K562 (cell line): Measurements from ENCODE around the gene C3.

Experiments used
- CBX8 ChIP-seq: fragments of 200-600 bp; sonication (generic); IDR thresholded peaks from 2 replicates; pipeline ENCODE4 v1.6.1; 2012; ENCODE audit warnings: borderline replicate concordance, mixed run types, low read depth, mild to moderate bottlenecking, moderate library complexity, mixed read lengths, low read length, control low read depth, inconsistent platforms; ENCODE audit not compliant: poor library complexity, severe bottlenecking; ENCODE audit errors: extremely low read depth
- CTCF ChIP-seq, 3 experiments: IDR thresholded peaks in 2 of 3; conservative IDR thresholded peaks in 1 of 3; 2 replicates each; pipeline ENCODE4 v1.5.1; 2011 to 2012; ENCODE audit warnings: low read length in 3 of 3, mild to moderate bottlenecking in 3 of 3, control low read depth in 2 of 3, improper control_type of control experiment in 1 of 3, inconsistent platforms in 1 of 3, low read depth in 1 of 3, mixed read lengths in 1 of 3, moderate library complexity in 1 of 3; ENCODE audit not compliant: insufficient read depth in 2 of 3
- ELF1 ChIP-seq: fragments of 200-800 bp; sonication (Bioruptor generic); IDR thresholded peaks from 2 replicates; pipeline ENCODE4 v1.6.1; 2016; ENCODE audit warnings: missing genetic modification characterization, missing compliant biosample characterization
- EP300 ChIP-seq: IDR thresholded peaks from 2 replicates; pipeline ENCODE4 v1.6.1; 2012; ENCODE audit warnings: low read length, improper control_type of control experiment
- IRF2 ChIP-seq: sonication (generic); formaldehyde crosslinking; IDR thresholded peaks from 2 replicates; pipeline ENCODE4 v1.8.1; 2022; ENCODE audit warnings: mild to moderate bottlenecking, missing genetic modification reagents
- MEF2D ChIP-seq: conservative IDR thresholded peaks from 2 replicates; pipeline ENCODE4 v1.6.1; 2016; ENCODE audit warnings: low read depth, missing genetic modification characterization, missing compliant biosample characterization
- RAD21 ChIP-seq, 2 experiments: fragments of 250-450 bp in 1 of 2; fragments of 450-650 bp in 1 of 2; sonication (Bioruptor Pico) in 1 of 2; formaldehyde crosslinking in 1 of 2; IDR thresholded peaks in 1 of 2; conservative IDR thresholded peaks in 1 of 2; 2 replicates each; pipeline versions ENCODE4 v1.4.0 to v1.8.0; 2020 to 2022; ENCODE audit warnings: mild to moderate bottlenecking in 2 of 2, moderate library complexity in 1 of 2
- RBM34 ChIP-seq: fragments of 200-400 bp; formaldehyde crosslinking; IDR thresholded peaks from 2 replicates; pipeline ENCODE4 v1.6.1; 2018; ENCODE audit warnings: low read length, borderline replicate concordance; ENCODE audit not compliant: insufficient read depth
- SMARCE1 ChIP-seq: fragments of 450-650 bp; IDR thresholded peaks from 2 replicates; pipeline ENCODE4 v1.7.1; 2016; ENCODE audit warnings: mild to moderate bottlenecking
- STAT5B ChIP-seq: fragments of 250-450 bp; sonication (Bioruptor Pico); IDR thresholded peaks from 2 replicates; pipeline ENCODE4 v1.8.0; 2021; ENCODE audit warnings: mild to moderate bottlenecking, inconsistent platforms
- ZFX ChIP-seq: sonication (generic); formaldehyde crosslinking; IDR thresholded peaks from 2 replicates; pipeline ENCODE4 v1.8.0; 2022; ENCODE audit warnings: mild to moderate bottlenecking, missing genetic modification reagents, moderate library complexity
- ZNF551 ChIP-seq: fragments of 250-450 bp; sonication (Bioruptor Pico); IDR thresholded peaks from 2 replicates; pipeline ENCODE4 v1.5.0; 2021; ENCODE audit warnings: mild to moderate bottlenecking, moderate library complexity
- TF ChIP-seq, protein P1 (sequence below): fragments of 450-650 bp; IDR thresholded peaks from 2 replicates; pipeline ENCODE4 v1.6.1; 2016; ENCODE audit warnings: borderline replicate concordance
- TF ChIP-seq, protein P2 (sequence below): sonication (generic); IDR thresholded peaks from 2 replicates; pipeline ENCODE4 v1.6.1; 2016

DNA sequence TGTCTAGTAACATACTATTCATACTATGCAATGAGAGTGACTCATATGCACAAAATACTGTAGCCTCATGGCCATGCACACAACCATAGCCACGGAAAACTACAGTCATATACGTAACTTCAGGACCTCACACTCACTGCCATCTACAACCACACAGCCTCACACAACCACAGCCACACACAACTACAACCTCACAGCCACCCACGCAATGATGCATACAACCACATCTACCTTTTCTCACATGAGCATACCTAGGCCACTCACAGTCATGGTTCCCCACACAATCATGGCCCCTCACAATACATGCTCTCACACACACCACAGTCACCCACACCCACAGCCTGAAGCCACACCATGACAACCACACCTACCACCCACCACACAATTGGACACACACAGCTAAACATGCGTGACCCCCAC is 41.8 kb downstream of the C3 start:
- TF ChIP-seq CBX8, result no peak
- TF ChIP-seq ELF1 (tag), result no peak
- TF ChIP-seq STAT5B (CRISPR knock-in tag), result no peak
- no peak for TF ChIP-seq RAD21 (CRISPR knock-in tag; conservative IDR thresholded peaks at IDR 0.05 in 1 of 2, IDR thresholded peaks at IDR 0.05 in 1 of 2)
- no peak for TF ChIP-seq IRF2 (CRISPR knock-in tag)
- TF ChIP-seq, protein P1, sequence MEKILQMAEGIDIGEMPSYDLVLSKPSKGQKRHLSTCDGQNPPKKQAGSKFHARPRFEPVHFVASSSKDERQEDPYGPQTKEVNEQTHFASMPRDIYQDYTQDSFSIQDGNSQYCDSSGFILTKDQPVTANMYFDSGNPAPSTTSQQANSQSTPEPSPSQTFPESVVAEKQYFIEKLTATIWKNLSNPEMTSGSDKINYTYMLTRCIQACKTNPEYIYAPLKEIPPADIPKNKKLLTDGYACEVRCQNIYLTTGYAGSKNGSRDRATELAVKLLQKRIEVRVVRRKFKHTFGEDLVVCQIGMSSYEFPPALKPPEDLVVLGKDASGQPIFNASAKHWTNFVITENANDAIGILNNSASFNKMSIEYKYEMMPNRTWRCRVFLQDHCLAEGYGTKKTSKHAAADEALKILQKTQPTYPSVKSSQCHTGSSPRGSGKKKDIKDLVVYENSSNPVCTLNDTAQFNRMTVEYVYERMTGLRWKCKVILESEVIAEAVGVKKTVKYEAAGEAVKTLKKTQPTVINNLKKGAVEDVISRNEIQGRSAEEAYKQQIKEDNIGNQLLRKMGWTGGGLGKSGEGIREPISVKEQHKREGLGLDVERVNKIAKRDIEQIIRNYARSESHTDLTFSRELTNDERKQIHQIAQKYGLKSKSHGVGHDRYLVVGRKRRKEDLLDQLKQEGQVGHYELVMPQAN, result no peak
- TF ChIP-seq CTCF (IDR thresholded peaks at IDR 0.05 in 2 of 3, conservative IDR thresholded peaks at IDR 0.05 in 1 of 3; ENCODE audit: insufficient read depth in 2 of 3, low read depth in 1 of 3, low read length in 3 of 3), result no peak
- TF ChIP-seq ZNF551, result no peak
- no peak for TF ChIP-seq EP300
- no peak for TF ChIP-seq MEF2D (tag)
- no peak for TF ChIP-seq RBM34
- TF ChIP-seq ZFX (CRISPR knock-in tag), result no peak
- TF ChIP-seq SMARCE1, result no peak
- TF ChIP-seq, protein P2, sequence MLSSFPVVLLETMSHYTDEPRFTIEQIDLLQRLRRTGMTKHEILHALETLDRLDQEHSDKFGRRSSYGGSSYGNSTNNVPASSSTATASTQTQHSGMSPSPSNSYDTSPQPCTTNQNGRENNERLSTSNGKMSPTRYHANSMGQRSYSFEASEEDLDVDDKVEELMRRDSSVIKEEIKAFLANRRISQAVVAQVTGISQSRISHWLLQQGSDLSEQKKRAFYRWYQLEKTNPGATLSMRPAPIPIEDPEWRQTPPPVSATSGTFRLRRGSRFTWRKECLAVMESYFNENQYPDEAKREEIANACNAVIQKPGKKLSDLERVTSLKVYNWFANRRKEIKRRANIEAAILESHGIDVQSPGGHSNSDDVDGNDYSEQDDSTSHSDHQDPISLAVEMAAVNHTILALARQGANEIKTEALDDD, result no peak
